ENCODE data around the gene TUBB.
"Not testable (repeated sequence)": the region's sequence is repeated elsewhere in the genome, so short reads cannot be mapped to it uniquely, and the experiment has no call there.

Gene TUBB

GRCh38 chr6:30719356-30719755 is 796 bp upstream of the TUBB start:
- no peak for ATAC-seq

- ATAC-seq, result no peak
Observed at GRCh38 chr6:30720738-30721197, 616 bp downstream of the TUBB start.

GRCh38 chr6:30721198-30722024 is 1.3 kb downstream of the TUBB start:
- ATAC-seq, result peak; percentile 9 to 15

GRCh38 chr6:30722025-30722279 is 1.8 kb downstream of the TUBB start:
- not testable (repeated sequence) for ATAC-seq

- no peak for ATAC-seq
Observed at GRCh38 chr6:30722280-30723112, 2.3 kb downstream of the TUBB start.

- not testable (repeated sequence) for ATAC-seq
Observed at GRCh38 chr6:30723159-30723842, 3.1 kb downstream of the TUBB start.

- ATAC-seq, result not testable (repeated sequence)
Observed at GRCh38 chr6:30723843-30724741, 3.9 kb downstream of the TUBB start.

- no peak for ATAC-seq
Observed at GRCh38 chr6:30724906-30725667, 4.9 kb downstream of the TUBB start.

GRCh38 chr6:30725713-30726505 is 5.8 kb downstream of the TUBB start:
- ATAC-seq, result no peak

- ATAC-seq, result no peak
Observed at GRCh38 chr6:30726506-30727413, 6.6 kb downstream of the TUBB start.

GRCh38 chr6:30727920-30728553 is 7.9 kb downstream of the TUBB start:
- ATAC-seq, result no peak

- peak; percentile 90 for ATAC-seq
Observed at GRCh38 chr6:30730601-30731435, 10.7 kb downstream of the TUBB start.

GRCh38 chr6:30732237-30732943 is 12.2 kb downstream of the TUBB start:
- no peak for ATAC-seq

GRCh38 chr6:30735668-30736314 is 15.6 kb downstream of the TUBB start:
- ATAC-seq, result peak; percentile 40 to 47

- no peak for ATAC-seq
Observed at GRCh38 chr6:30738532-30738931, 18.4 kb downstream of the TUBB start.

GRCh38 chr6:30740540-30740870 is 20.4 kb downstream of the TUBB start:
- ATAC-seq, result no peak

Data from activated CD4-positive, CD25-positive, alpha-beta regulatory T cell treated with anti-CD3 and anti-CD28 coated beads, Interleukin-2, amount 50 U/mL, for 24 hours (primary cell).